RWPE2 (cell line): Measurements from ENCODE around the gene TRPM1.
A peak's percentile ranks its signal among the peaks of the same experiment; 100 is the strongest.

ENCODE experiments used
- ATAC-seq: fragments of 200-7000 bp; cut with Tn5 transposase; 3 replicates; pipeline ENCODE4 v1.9.1; 2021; ENCODE audit warnings: low read depth
- DNase-seq: peaks from one replicate; pipeline ENCODE4 v3.0.0-alpha.2; 2020; ENCODE audit warnings: low spot score
- H3K27ac ChIP-seq: fragments of 450-650 bp; 2 replicates; pipeline ENCODE4 v1.5.1; 2017; ENCODE audit warnings: mild to moderate bottlenecking; ENCODE audit not compliant: poor library complexity, severe bottlenecking
- H3K27me3 ChIP-seq: fragments of 250-450 bp; sonication (Bioruptor Pico); 2 replicates; pipeline ENCODE4 v1.5.1; 2021; ENCODE audit warnings: mild to moderate bottlenecking, moderate library complexity; ENCODE audit not compliant: insufficient read depth, poor library complexity, severe bottlenecking
- H3K36me3 ChIP-seq: fragments of 250-450 bp; sonication (Bioruptor Pico); 2 replicates; pipeline ENCODE4 v1.5.1; 2020; ENCODE audit warnings: low read depth, mild to moderate bottlenecking, moderate library complexity
- H3K4me1 ChIP-seq: fragments of 250-450 bp; sonication (Bioruptor Pico); 2 replicates; pipeline ENCODE4 v1.5.1; 2021; ENCODE audit warnings: mild to moderate bottlenecking, moderate library complexity; ENCODE audit not compliant: insufficient read depth, poor library complexity, severe bottlenecking
- H3K4me3 ChIP-seq: fragments of 250-450 bp; sonication (Bioruptor Pico); 2 replicates; pipeline ENCODE4 v1.5.1; 2021; ENCODE audit warnings: mild to moderate bottlenecking, moderate library complexity; ENCODE audit not compliant: severe bottlenecking
- H3K9me3 ChIP-seq: fragments of 250-450 bp; sonication (Bioruptor Pico); 2 replicates; pipeline ENCODE4 v1.5.1; 2021; ENCODE audit warnings: mild to moderate bottlenecking, moderate library complexity; ENCODE audit not compliant: severe bottlenecking
- TF ChIP-seq, protein P1 (sequence below): fragments of 450-650 bp; IDR thresholded peaks from one replicate; pipeline ENCODE4 v1.5.1; 2017; ENCODE audit warnings: mild to moderate bottlenecking, moderate library complexity; ENCODE audit not compliant: poor library complexity, severe bottlenecking

TRPM1 gene

DNA sequence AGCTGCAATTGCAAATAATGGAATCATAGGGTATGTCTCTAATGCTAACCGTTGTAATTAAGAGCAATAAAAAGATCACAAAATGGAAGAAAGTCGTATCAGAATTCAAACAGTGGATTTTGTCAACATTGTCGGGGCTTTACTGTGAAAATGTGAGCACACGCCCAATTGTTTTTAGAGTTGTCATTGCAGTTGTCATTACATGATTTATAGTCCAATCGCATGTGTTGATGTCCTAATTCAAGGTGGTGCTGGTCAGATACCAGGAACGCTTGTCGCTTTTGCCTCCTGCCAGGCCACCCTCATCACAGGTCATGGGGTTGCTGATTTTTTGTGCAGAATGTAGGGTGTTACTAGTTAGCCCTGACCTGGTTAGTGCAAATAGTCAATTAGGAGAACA lies 16.2 kb downstream of the TRPM1 start:
- Histone ChIP-seq H3K36me3 (no peaks in the 10 kb centered on the region), H3K9me3 (no peaks in the 10 kb centered on the region), H3K27me3 (no peaks in the 10 kb centered on the region), H3K4me3 (no peak overlapping the region), H3K4me1 (no peaks in the 10 kb centered on the region), H3K27ac (no peak overlapping the region)
- DNase-seq (no peak), ATAC-seq (no peak)
- TF ChIP-seq, protein P1, sequence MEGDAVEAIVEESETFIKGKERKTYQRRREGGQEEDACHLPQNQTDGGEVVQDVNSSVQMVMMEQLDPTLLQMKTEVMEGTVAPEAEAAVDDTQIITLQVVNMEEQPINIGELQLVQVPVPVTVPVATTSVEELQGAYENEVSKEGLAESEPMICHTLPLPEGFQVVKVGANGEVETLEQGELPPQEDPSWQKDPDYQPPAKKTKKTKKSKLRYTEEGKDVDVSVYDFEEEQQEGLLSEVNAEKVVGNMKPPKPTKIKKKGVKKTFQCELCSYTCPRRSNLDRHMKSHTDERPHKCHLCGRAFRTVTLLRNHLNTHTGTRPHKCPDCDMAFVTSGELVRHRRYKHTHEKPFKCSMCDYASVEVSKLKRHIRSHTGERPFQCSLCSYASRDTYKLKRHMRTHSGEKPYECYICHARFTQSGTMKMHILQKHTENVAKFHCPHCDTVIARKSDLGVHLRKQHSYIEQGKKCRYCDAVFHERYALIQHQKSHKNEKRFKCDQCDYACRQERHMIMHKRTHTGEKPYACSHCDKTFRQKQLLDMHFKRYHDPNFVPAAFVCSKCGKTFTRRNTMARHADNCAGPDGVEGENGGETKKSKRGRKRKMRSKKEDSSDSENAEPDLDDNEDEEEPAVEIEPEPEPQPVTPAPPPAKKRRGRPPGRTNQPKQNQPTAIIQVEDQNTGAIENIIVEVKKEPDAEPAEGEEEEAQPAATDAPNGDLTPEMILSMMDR = no peak

DNA sequence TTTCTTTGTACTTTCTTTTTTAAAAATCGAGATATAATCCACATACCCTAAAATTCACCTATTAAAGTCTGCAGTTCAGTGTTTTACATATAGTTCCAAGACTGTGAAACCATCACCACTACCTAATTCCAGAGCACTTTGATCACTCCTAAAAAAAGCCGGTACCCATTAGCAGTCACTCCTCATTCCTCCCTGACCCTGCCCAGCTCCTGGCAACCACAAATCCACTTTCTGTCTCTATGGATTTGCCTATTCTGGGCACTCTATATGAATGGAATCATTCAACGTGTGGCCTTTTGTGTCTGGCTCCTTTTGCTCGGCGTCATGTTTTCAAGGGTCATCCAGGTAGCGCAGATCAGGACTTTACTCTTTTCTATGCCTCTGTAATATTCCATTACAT lies 17.3 kb downstream of the TRPM1 start:
- TF ChIP-seq, protein P1 = no peak
- Histone ChIP-seq H3K9me3 (no peaks in the 10 kb centered on the region), H3K36me3 (no peaks in the 10 kb centered on the region), H3K4me3 (no peak overlapping the region), H3K27ac (no peak overlapping the region), H3K4me1 (no peaks in the 10 kb centered on the region), H3K27me3 (no peaks in the 10 kb centered on the region)
- no peak for DNase-seq
- ATAC-seq = no peak

DNA sequence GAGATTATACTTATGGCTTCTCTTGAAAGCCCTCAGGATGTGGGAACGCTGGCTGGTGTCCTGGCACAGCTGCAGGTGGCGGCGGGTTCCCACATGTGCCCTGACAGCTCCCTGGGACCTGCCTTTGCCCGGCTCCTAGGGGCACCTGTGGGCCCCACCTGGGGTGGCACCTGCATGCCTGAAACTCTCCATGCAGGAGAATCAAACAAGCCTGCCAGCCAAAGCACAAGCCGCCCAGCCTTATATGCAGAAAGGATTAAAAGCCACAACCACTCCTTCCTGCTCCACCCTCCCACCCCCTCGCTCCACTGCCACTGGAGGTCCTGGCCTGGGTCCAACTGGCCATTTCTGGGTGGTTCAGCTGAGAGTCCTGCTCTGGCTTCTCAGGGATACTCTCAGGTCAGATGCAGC lies 18.1 kb downstream of the TRPM1 start:
- Histone ChIP-seq H3K4me1 (no peaks in the 10 kb centered on the region), H3K9me3 (no peaks in the 10 kb centered on the region), H3K36me3 (no peaks in the 10 kb centered on the region), H3K27me3 (no peaks in the 10 kb centered on the region), H3K4me3 (no peak overlapping the region), H3K27ac (no peak overlapping the region)
- TF ChIP-seq, protein P1 = no peak
- ATAC-seq (no peak), DNase-seq (peak; percentile 70)

DNA sequence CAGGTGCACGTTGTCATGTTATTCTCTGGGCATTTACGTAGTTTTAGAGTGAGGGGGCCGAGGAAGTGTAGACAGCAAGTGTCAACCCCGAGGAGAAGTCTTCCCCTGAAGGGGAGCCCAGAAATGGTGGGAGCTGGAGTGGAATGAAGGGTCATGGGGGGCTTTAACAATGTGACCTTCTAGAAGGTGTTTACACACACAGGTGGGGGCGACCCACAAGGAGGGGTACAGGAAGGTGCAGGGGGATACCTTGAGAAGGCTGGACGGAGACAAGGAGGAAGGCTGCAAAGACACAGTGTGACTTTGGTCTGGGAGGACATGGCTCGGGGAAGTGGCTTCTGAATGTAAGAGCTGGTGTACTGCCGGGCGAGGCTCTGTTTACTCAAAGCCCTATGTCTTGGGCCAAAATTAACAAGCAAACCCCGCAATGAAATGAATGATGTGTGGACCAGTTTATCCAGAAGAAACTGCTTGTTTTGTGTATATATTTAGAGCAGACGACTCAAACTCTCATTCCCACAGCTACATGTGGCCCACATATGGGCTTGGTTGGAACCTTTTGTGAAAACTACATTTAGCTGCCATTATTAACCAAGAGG lies 18.7 kb downstream of the TRPM1 start:
- TF ChIP-seq, protein P1 = no peak
- Histone ChIP-seq H3K27me3 (no peaks in the 10 kb centered on the region), H3K36me3 (no peaks in the 10 kb centered on the region), H3K4me1 (no peaks in the 10 kb centered on the region), H3K4me3 (no peak overlapping the region), H3K27ac (no peak overlapping the region), H3K9me3 (no peaks in the 10 kb centered on the region)
- ATAC-seq = no peak
- DNase-seq = no peak

DNA sequence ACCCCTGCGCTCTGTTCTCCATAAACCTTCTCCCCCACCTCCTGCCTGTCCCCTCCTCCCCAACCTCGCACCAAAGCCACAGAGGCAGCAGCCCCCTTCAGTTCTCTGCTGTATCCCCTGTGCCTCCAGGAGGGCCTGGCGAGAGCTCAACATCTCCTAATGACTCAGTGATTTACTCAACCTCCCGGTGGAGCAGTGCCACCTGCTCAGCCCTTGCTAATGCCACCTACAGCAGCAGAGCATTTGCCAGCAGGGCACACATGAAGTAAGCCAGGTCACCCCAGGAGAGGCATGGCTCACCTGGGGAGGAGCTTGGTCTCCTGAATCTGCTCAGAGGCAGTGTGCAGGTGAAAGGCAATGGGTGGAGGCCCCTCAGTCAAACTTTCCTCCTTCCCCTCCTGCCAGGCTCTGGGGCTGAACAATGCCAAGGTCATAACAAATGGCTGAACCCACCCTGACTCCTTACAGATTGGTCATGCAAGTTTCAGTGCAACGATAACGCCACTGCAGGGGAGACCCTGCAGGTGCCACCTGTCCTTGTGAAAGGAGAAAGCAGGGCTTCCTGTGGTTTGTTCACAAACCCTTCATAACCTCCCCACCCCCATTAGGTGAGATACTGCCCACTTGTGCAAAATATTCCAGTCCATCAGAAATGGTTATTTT lies 19.8 kb downstream of the TRPM1 start:
- Histone ChIP-seq H3K4me3 (no peak overlapping the region), H3K4me1 (no peaks in the 10 kb centered on the region), H3K9me3 (no peaks in the 10 kb centered on the region), H3K27ac (no peak overlapping the region), H3K27me3 (no peaks in the 10 kb centered on the region), H3K36me3 (no peaks in the 10 kb centered on the region)
- ATAC-seq = peak; percentile 24; the same call in 2 of the 3 replicates
- TF ChIP-seq, protein P1 = no peak
- DNase-seq = no peak
